ENCODE measurements around the gene KY.

KY gene

GRCh38 chr3:134620476-134621115 is 30.2 kb downstream of the KY start:
- in situ Hi-C loops (cut with MboI; ENCODE audit: low sequenced_read_pairs), result loop anchor here (25.0 kb wide), 1 partner anchor 1267 kb away; no protein-coding TSS in a partner anchor

- in situ Hi-C loops (cut with MboI; ENCODE audit: low sequenced_read_pairs), result loop anchor here (25.0 kb wide), 1 partner anchor 1267 kb away; no protein-coding TSS in a partner anchor
Measured at GRCh38 chr3:134619884-134620445, 30.9 kb downstream of the KY start.

- in situ Hi-C loops (cut with MboI; ENCODE audit: low sequenced_read_pairs), result loop anchor here (25.0 kb wide), 1 partner anchor 1268 kb away; no protein-coding TSS in a partner anchor
Measured at GRCh38 chr3:134619301-134619615, 31.6 kb downstream of the KY start.

- in situ Hi-C loops (cut with MboI; ENCODE audit: low sequenced_read_pairs), result loop anchor here (25.0 kb wide), 1 partner anchor 1269 kb away; no protein-coding TSS in a partner anchor
Measured at GRCh38 chr3:134618478-134619300, 32.1 kb downstream of the KY start.

- in situ Hi-C loops (cut with MboI; ENCODE audit: low sequenced_read_pairs), result loop anchor here (25.0 kb wide), 1 partner anchor 1269 kb away; no protein-coding TSS in a partner anchor
Measured at GRCh38 chr3:134617608-134618477, 33.0 kb downstream of the KY start.

GRCh38 chr3:134615743-134616142 is 35.1 kb downstream of the KY start:
- in situ Hi-C loops (cut with MboI; ENCODE audit: low sequenced_read_pairs), result loop anchor here (25.0 kb wide), 1 partner anchor 1272 kb away; no protein-coding TSS in a partner anchor

GRCh38 chr3:134614955-134615354 is 35.9 kb downstream of the KY start:
- in situ Hi-C loops (cut with MboI; ENCODE audit: low sequenced_read_pairs), result loop anchor here (25.0 kb wide), 1 partner anchor 1272 kb away; no protein-coding TSS in a partner anchor

- in situ Hi-C loops (cut with MboI; ENCODE audit: low sequenced_read_pairs), result loop anchor here (25.0 kb wide), 1 partner anchor 1274 kb away; no protein-coding TSS in a partner anchor
Measured at GRCh38 chr3:134613006-134613520, 37.8 kb downstream of the KY start.

- in situ Hi-C loops (cut with MboI; ENCODE audit: low sequenced_read_pairs), result loop anchor here (25.0 kb wide), 1 partner anchor 1276 kb away; no protein-coding TSS in a partner anchor
Measured at GRCh38 chr3:134611516-134611915, 39.3 kb downstream of the KY start.

GRCh38 chr3:134610432-134611385 is 40.1 kb downstream of the KY start:
- in situ Hi-C loops (cut with MboI; ENCODE audit: low sequenced_read_pairs), result loop anchor here (25.0 kb wide), 1 partner anchor 1277 kb away; no protein-coding TSS in a partner anchor

- in situ Hi-C loops (cut with MboI; ENCODE audit: low sequenced_read_pairs), result loop anchor here (25.0 kb wide), 1 partner anchor 1277 kb away; no protein-coding TSS in a partner anchor
Measured at GRCh38 chr3:134609821-134610431, 40.9 kb downstream of the KY start.

- in situ Hi-C loops (cut with MboI; ENCODE audit: low sequenced_read_pairs), result loop anchor here (25.0 kb wide), 1 partner anchor 1278 kb away; no protein-coding TSS in a partner anchor
Measured at GRCh38 chr3:134608771-134609435, 41.9 kb downstream of the KY start.

GRCh38 chr3:134608023-134608770 is 42.6 kb downstream of the KY start:
- in situ Hi-C loops (cut with MboI; ENCODE audit: low sequenced_read_pairs), result loop anchor here (25.0 kb wide), 1 partner anchor 1279 kb away; no protein-coding TSS in a partner anchor

GRCh38 chr3:134607054-134608022 is 43.5 kb downstream of the KY start:
- in situ Hi-C loops (cut with MboI; ENCODE audit: low sequenced_read_pairs), result loop anchor here (25.0 kb wide), 1 partner anchor 1280 kb away; no protein-coding TSS in a partner anchor
